OCI-LY3 (cell line): ENCODE data around the gene TEX48.
A peak's percentile ranks its signal among the peaks of the same experiment; 100 is the strongest.

Source experiments
- H2AFZ ChIP-seq: fragments of 200-600, 300-600 bp; shearing (Covaris generic); 2 replicates; pipeline ENCODE4 v1.6.0; 2014; ENCODE audit warnings: antibody characterized with exemption, low read depth, low read length
- H3K27ac ChIP-seq: fragments of 200-600, 300-600 bp; sonication (generic); 2 replicates; pipeline ENCODE4 v1.5.1; 2014; ENCODE audit warnings: mild to moderate bottlenecking, low read length, moderate library complexity, mixed read lengths
- H3K27me3 ChIP-seq: fragments of 200-600, 300-600 bp; sonication (generic); 2 replicates; pipeline ENCODE4 v1.6.1; 2014; ENCODE audit warnings: low read depth, low read length, mixed read lengths
- H3K36me3 ChIP-seq: fragments of 200-600, 300-600 bp; sonication (generic); replicated peaks from 2 replicates; pipeline ENCODE3; 2014; ENCODE audit warnings: low read depth, low read length, mixed read lengths
- H3K4me1 ChIP-seq: fragments of 300-600, 200-600 bp; sonication (generic); 2 replicates; pipeline ENCODE4 v1.6.1; 2014; ENCODE audit warnings: low read length, mixed read lengths
- H3K4me2 ChIP-seq: fragments of 200-600, 300-600 bp; sonication (generic); 2 replicates; pipeline ENCODE4 v1.6.1; 2014; ENCODE audit warnings: low read length, mixed read lengths
- H3K4me3 ChIP-seq: fragments of 300-600, 200-600 bp; sonication (generic); 2 replicates; pipeline ENCODE4 v1.5.1; 2014; ENCODE audit warnings: antibody characterized with exemption, mild to moderate bottlenecking, low read length, moderate library complexity
- H3K79me2 ChIP-seq: fragments of 300-600, 200-600 bp; shearing (Covaris generic); 2 replicates; pipeline ENCODE4 v1.6.1; 2014; ENCODE audit warnings: mild to moderate bottlenecking, low read length, mixed read lengths
- H3K9ac ChIP-seq: fragments of 300-600, 200-600 bp; shearing (Covaris generic); 2 replicates; pipeline ENCODE4 v1.6.0; 2014; ENCODE audit warnings: mild to moderate bottlenecking, low read length, moderate library complexity
- H3K9me3 ChIP-seq: fragments of 200-600, 300-600 bp; shearing (Covaris generic); 2 replicates; pipeline ENCODE4 v1.6.1; 2014; ENCODE audit warnings: low read length, mixed read lengths; ENCODE audit not compliant: insufficient read depth
- H4K20me1 ChIP-seq: fragments of 200-600, 300-600 bp; sonication (generic); 2 replicates; pipeline ENCODE4 v1.6.1; 2016; ENCODE audit warnings: low read length, mixed read lengths; ENCODE audit not compliant: insufficient read depth
- CTCF ChIP-seq: fragments of 200-600, 300-600 bp; sonication (generic); IDR thresholded peaks from 2 replicates; pipeline ENCODE4 v1.5.1; 2014; ENCODE audit warnings: antibody characterized with exemption, low read length, low read depth
- EZH2phosphoT487 ChIP-seq: fragments of 200-600 bp; shearing (Covaris generic); IDR thresholded peaks from 2 replicates; pipeline ENCODE4 v1.6.1; 2018; ENCODE audit warnings: antibody characterized with exemption, mixed run types, low read depth

Gene TEX48

GRCh38 chr9:114664181-114664580 lies 17.8 kb downstream of the TEX48 start:
- Histone ChIP-seq H3K4me3 (no peak overlapping the region), H3K4me2 (no peak overlapping the region), H2AFZ (no peak overlapping the region), H3K27ac (no peak overlapping the region), H3K9me3 (no peaks in the 10 kb centered on the region), H4K20me1 (no peaks in the 10 kb centered on the region), H3K4me1 (peaks cover 6% of the 10 kb centered on the region), H3K9ac (no peak overlapping the region), H3K79me2 (no peaks in the 10 kb centered on the region), H3K36me3 (peaks cover 1% of the 10 kb centered on the region), H3K27me3 (no peaks in the 10 kb centered on the region)
- TF ChIP-seq CTCF, result no peak
- no peak for TF ChIP-seq EZH2phosphoT487

- Histone ChIP-seq H3K4me3 (no peak overlapping the region), H3K27me3 (no peaks in the 10 kb centered on the region), H3K4me2 (no peak overlapping the region), H2AFZ (no peak overlapping the region), H3K9ac (no peak overlapping the region), H3K79me2 (no peaks in the 10 kb centered on the region), H3K36me3 (peaks cover 10% of the 10 kb centered on the region), H4K20me1 (no peaks in the 10 kb centered on the region), H3K9me3 (no peaks in the 10 kb centered on the region), H3K4me1 (peaks cover 4% of the 10 kb centered on the region), H3K27ac (no peak overlapping the region)
- TF ChIP-seq EZH2phosphoT487 (no peak), CTCF (peak; percentile 77)
Measured at GRCh38 chr9:114662081-114662989, 19.7 kb downstream of the TEX48 start.

- Histone ChIP-seq H2AFZ (no peak within 1 kb of the TSS), H3K4me1 (peaks cover 13% of the 10 kb centered on the region), H3K9me3 (no peaks in the 10 kb centered on the region), H3K79me2 (no peaks in the 10 kb centered on the region), H3K36me3 (peaks cover 13% of the 10 kb centered on the region), H3K4me3 (no peak within 1 kb of the TSS), H3K9ac (no peak within 1 kb of the TSS), H3K27me3 (no peaks in the 10 kb centered on the region), H4K20me1 (no peaks in the 10 kb centered on the region), H3K27ac (no peak within 1 kb of the TSS), H3K4me2 (no peak within 1 kb of the TSS)
- TF ChIP-seq EZH2phosphoT487 (no peak), CTCF (no peak)
Measured at GRCh38 chr9:114657705-114658104, 24.3 kb downstream of the TEX48 start, which contains the start of gene TEX53. TEX53 (minus strand) TSS chr9:114657805; CDS start chr9:114657774, 31 bp downstream.

- TF ChIP-seq CTCF (no peak), EZH2phosphoT487 (no peak)
- Histone ChIP-seq H2AFZ (no peak overlapping the region), H3K27ac (no peak overlapping the region), H3K79me2 (no peaks in the 10 kb centered on the region), H3K4me1 (peaks cover 16% of the 10 kb centered on the region), H4K20me1 (no peaks in the 10 kb centered on the region), H3K36me3 (peaks cover 21% of the 10 kb centered on the region), H3K9me3 (no peaks in the 10 kb centered on the region), H3K27me3 (no peaks in the 10 kb centered on the region), H3K9ac (no peak overlapping the region), H3K4me3 (no peak overlapping the region), H3K4me2 (no peak overlapping the region)
Measured at GRCh38 chr9:114656301-114656700, 25.7 kb downstream of the TEX48 start.
